Osteoblast (primary cell): ENCODE results near the gene TMC6. TPM values are rescaled to one million over a fixed set of nuclear protein-coding genes. Genes with fewer than 3 reads are reported as not detected.

Experiments used
- DNase-seq: peaks from one replicate; pipeline ENCODE4 v3.0.0; 2011; ENCODE audit warnings: low spot score, mixed read lengths; ENCODE audit not compliant: insufficient read length; ENCODE audit errors: missing footprints
- H2AFZ ChIP-seq: 2 replicates; pipeline ENCODE4 v1.6.0; 2011; ENCODE audit warnings: mild to moderate bottlenecking, low read length
- H3K27ac ChIP-seq: 2 replicates; pipeline ENCODE4 v1.5.1; 2011; ENCODE audit warnings: mild to moderate bottlenecking, low read depth, low read length, moderate library complexity
- H3K27me3 ChIP-seq: 2 replicates; pipeline ENCODE4 v1.6.0; 2012; ENCODE audit warnings: mild to moderate bottlenecking, control low read depth, inconsistent platforms, low read length, moderate library complexity; ENCODE audit not compliant: insufficient read depth
- H3K36me3 ChIP-seq: 2 replicates; pipeline ENCODE4 v1.5.1; 2011; ENCODE audit warnings: mild to moderate bottlenecking, low read length, control low read depth, moderate library complexity; ENCODE audit not compliant: insufficient read depth
- H3K4me1 ChIP-seq: 2 replicates; pipeline ENCODE4 v1.5.1; 2011; ENCODE audit warnings: mild to moderate bottlenecking, low read length, control low read depth, moderate library complexity; ENCODE audit not compliant: insufficient read depth
- H3K4me2 ChIP-seq: 2 replicates; pipeline ENCODE4 v1.6.0; 2011; ENCODE audit warnings: mild to moderate bottlenecking, low read length; ENCODE audit not compliant: insufficient read depth
- H3K4me3 ChIP-seq: fragments of 200-600 bp; sonication (generic); 3 replicates; pipeline ENCODE4 v1.5.1; 2012; ENCODE audit warnings: mild to moderate bottlenecking, low read length, inconsistent platforms; ENCODE audit not compliant: insufficient read depth
- H3K79me2 ChIP-seq: 2 replicates; pipeline ENCODE4 v1.6.0; 2012; ENCODE audit warnings: mild to moderate bottlenecking, low read length, control low read depth, inconsistent platforms; ENCODE audit not compliant: insufficient read depth
- H3K9me3 ChIP-seq: 2 replicates; pipeline ENCODE4 v1.5.1; 2011; ENCODE audit warnings: low read depth, low read length, control low read depth
- H4K20me1 ChIP-seq: 2 replicates; pipeline ENCODE4 v1.6.0; 2012; ENCODE audit warnings: mild to moderate bottlenecking, low read length, control low read depth; ENCODE audit not compliant: insufficient read depth
- total RNA-seq: library from RNA; depleted of rRNA; stranded (reverse); fragments of >200 nt; gene quantifications from 2 replicates; pipeline ENCODE4 v1.2.3, GENCODE V29; 2012
- TF ChIP-seq, protein P1 (sequence below): IDR thresholded peaks from 2 replicates; pipeline ENCODE4 v1.5.1; 2011; ENCODE audit warnings: mild to moderate bottlenecking, low read depth, low read length, moderate library complexity; ENCODE audit errors: extremely low read depth

TMC6 gene
- total RNA-seq, 1 donor: under 0.01 TPM

DNA sequence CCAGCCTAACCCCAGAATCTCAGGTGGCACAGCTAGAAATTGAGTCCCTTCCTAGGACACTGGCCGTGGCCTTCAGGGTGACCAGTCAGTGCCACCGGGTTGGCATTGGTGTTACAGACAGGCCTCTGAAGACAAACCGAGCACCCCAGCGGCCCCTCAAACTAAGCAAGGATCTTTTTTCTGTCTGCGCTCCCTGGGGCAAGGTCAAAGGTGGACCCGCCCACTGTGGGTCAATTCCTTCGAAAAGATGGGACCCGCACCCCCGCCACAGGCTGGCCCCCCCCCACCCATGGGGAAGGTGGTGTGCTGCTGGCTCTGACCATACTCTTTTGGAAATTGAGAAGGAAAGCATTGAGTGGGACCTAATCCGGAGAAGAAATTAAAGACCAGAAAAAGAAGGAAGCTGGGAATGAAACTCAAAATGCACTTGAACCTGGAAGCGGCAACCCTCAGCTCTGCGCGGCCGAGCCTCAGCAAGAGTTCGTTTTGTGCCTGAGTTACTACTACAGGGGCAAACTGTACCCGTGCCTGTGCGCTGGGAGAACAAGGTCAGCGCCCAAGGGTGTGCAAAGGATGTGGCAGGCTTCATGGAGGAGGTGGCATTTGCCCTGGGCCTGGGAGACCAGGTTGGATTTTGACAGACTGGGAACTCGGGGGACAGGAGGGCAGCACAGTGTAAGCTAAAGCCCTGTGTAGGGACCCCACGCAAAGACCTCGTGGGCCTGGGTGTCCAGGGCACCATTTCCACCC, 20.4 kb downstream of the TMC6 start:
- H3K27ac ChIP-seq: no peak overlapping the region
- TF ChIP-seq, protein P1, sequence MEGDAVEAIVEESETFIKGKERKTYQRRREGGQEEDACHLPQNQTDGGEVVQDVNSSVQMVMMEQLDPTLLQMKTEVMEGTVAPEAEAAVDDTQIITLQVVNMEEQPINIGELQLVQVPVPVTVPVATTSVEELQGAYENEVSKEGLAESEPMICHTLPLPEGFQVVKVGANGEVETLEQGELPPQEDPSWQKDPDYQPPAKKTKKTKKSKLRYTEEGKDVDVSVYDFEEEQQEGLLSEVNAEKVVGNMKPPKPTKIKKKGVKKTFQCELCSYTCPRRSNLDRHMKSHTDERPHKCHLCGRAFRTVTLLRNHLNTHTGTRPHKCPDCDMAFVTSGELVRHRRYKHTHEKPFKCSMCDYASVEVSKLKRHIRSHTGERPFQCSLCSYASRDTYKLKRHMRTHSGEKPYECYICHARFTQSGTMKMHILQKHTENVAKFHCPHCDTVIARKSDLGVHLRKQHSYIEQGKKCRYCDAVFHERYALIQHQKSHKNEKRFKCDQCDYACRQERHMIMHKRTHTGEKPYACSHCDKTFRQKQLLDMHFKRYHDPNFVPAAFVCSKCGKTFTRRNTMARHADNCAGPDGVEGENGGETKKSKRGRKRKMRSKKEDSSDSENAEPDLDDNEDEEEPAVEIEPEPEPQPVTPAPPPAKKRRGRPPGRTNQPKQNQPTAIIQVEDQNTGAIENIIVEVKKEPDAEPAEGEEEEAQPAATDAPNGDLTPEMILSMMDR: no peak
- DNase-seq: peak; percentile 52
- peaks cover under 1% of the 10 kb centered on the region for H3K27me3 ChIP-seq
- H3K79me2 ChIP-seq: no peaks in the 10 kb centered on the region
- no peaks in the 10 kb centered on the region for H3K9me3 ChIP-seq
- H3K4me2 ChIP-seq: no peak overlapping the region
- H4K20me1 ChIP-seq: no peaks in the 10 kb centered on the region
- peaks cover 9% of the 10 kb centered on the region for H3K36me3 ChIP-seq
- H3K4me3 ChIP-seq: no peak overlapping the region
- no peak overlapping the region for H2AFZ ChIP-seq
- no peaks in the 10 kb centered on the region for H3K4me1 ChIP-seq

GRCh38 chr17:78107457-78107856, 21.1 kb downstream of the TMC6 start:
- Histone ChIP-seq H3K27ac (no peak overlapping the region), H3K4me3 (no peak overlapping the region), H3K9me3 (no peaks in the 10 kb centered on the region), H3K27me3 (no peaks in the 10 kb centered on the region), H3K4me1 (no peaks in the 10 kb centered on the region), H4K20me1 (no peaks in the 10 kb centered on the region), H3K36me3 (peaks cover 9% of the 10 kb centered on the region), H3K79me2 (no peaks in the 10 kb centered on the region), H2AFZ (no peak overlapping the region), H3K4me2 (no peak overlapping the region)
- TF ChIP-seq, protein P1: no peak
- peak; percentile 79 for DNase-seq

DNA sequence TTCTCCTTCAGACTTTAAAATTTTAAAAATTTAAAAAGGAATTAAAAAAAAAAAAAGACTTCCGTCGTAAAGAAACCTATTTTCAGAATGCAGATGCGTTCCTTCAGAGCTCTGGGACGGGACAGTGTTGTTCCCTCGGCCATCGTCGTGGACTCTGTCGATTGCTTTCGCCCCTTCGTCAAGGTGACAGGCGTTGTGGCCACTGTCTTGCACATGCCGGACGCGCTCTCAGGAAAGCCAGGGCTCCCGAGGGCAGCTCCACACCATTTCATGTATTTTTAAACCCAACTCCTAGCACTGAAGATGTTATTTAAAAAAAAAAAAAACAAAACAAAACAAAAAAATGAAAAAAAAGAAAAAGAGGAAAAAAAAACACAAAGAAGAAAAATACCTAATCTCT, 22.3 kb downstream of the TMC6 start:
- H3K4me3 ChIP-seq: no peak overlapping the region
- no peak for DNase-seq
- H4K20me1 ChIP-seq: no peaks in the 10 kb centered on the region
- peaks cover 9% of the 10 kb centered on the region for H3K36me3 ChIP-seq
- no peak overlapping the region for H2AFZ ChIP-seq
- TF ChIP-seq, protein P1: no peak
- no peak overlapping the region for H3K27ac ChIP-seq
- no peaks in the 10 kb centered on the region for H3K9me3 ChIP-seq
- H3K79me2 ChIP-seq: no peaks in the 10 kb centered on the region
- no peak overlapping the region for H3K4me2 ChIP-seq
- no peaks in the 10 kb centered on the region for H3K4me1 ChIP-seq
- H3K27me3 ChIP-seq: no peaks in the 10 kb centered on the region

DNA sequence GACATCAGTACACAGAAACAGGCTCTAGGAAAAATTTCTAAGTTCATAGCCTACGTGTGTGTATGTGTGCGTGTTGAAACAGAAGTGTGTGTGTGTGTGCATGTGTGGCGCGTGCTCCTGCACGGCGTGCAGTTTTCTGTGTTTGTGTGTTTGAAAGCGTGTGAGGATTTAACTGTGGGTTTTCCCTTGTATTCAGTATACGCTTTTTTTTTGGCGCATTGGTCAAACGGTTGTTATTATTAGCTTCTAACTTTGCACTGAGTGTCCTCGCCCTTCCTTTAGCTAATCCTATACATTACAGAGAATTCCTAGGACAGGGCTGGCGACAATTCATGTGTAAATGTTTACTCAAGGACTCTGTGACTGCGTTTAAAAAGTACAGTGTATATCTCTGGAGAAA, 23.0 kb downstream of the TMC6 start:
- H3K27me3 ChIP-seq: no peaks in the 10 kb centered on the region
- no peaks in the 10 kb centered on the region for H3K4me1 ChIP-seq
- H3K79me2 ChIP-seq: no peaks in the 10 kb centered on the region
- DNase-seq: no peak
- no peak overlapping the region for H3K4me2 ChIP-seq
- no peak overlapping the region for H3K4me3 ChIP-seq
- TF ChIP-seq, protein P1: no peak
- H3K36me3 ChIP-seq: peaks cover 9% of the 10 kb centered on the region
- no peak overlapping the region for H3K27ac ChIP-seq
- no peak overlapping the region for H2AFZ ChIP-seq
- no peaks in the 10 kb centered on the region for H4K20me1 ChIP-seq
- H3K9me3 ChIP-seq: no peaks in the 10 kb centered on the region
